Ascending aorta (tissue), 2 donors: ENCODE results near the gene COQ7. TPM values are rescaled to one million over a fixed set of nuclear protein-coding genes. Genes with fewer than 3 reads are reported as not detected.

Experiments used
- DNase-seq, 2 donors: peaks; one replicate each; pipeline ENCODE4 v3.0.0-alpha.2; 2019; ENCODE audit warnings: low spot score in 2 of 2
- H3K27ac ChIP-seq, 2 donors: fragments of 200-600 bp; sonication (generic); one replicate each; pipeline ENCODE4 v1.5.1; 2016 to 2017; ENCODE audit warnings: mild to moderate bottlenecking in 1 of 2
- H3K27me3 ChIP-seq: fragments of 200-600 bp; sonication (generic); one replicate; pipeline ENCODE4 v1.5.1; 2017
- H3K36me3 ChIP-seq, 2 donors: fragments of 200-600 bp; sonication (generic); one replicate each; pipeline ENCODE4 v1.5.1; 2016
- H3K4me1 ChIP-seq, 2 donors: fragments of 200-600 bp; sonication (generic); one replicate each; pipeline ENCODE4 v1.5.1; 2016 to 2017; ENCODE audit warnings: mild to moderate bottlenecking in 1 of 2
- H3K4me3 ChIP-seq, 2 donors: fragments of 200-600 bp; sonication (generic); one replicate each; pipeline ENCODE4 v1.5.1; 2016 to 2017; ENCODE audit warnings: mild to moderate bottlenecking in 1 of 2
- H3K9me3 ChIP-seq, 2 donors: fragments of 200-600 bp; sonication (generic); one replicate each; pipeline ENCODE4 v1.5.1; 2016
- CTCF ChIP-seq, 3 experiments: fragments of 200-600 bp in 2 of 3; fragments of 450-650 bp in 1 of 3; sonication (generic) in 2 of 3; IDR thresholded peaks; one replicate each; pipeline ENCODE4 v1.5.1; 2016 to 2019; ENCODE audit warnings: antibody characterized with exemption in 3 of 3, mild to moderate bottlenecking in 1 of 3, moderate library complexity in 1 of 3
- intact Hi-C: fragments of 100-400 bp; cut with DNase I; formaldehyde crosslinking; loops from one replicate; pipeline ENCODE4 v1.15.1; 2023
- total RNA-seq: library from RNA; depleted of rRNA; stranded (reverse); fragments of >200 nt; gene quantifications from one replicate; pipeline ENCODE4 v1.1.0, GENCODE V29; 2016

Gene COQ7
- total RNA-seq, 1 donor from 2014 or later, result 3.1 TPM

- H3K4me1 ChIP-seq, result no peaks in the 10 kb centered on the region
- intact Hi-C loops, result no loop called here
- no peak for TF ChIP-seq CTCF (IDR thresholded peaks at IDR 0.05)
- H3K27ac ChIP-seq, result no peak overlapping the region
- H3K27me3 ChIP-seq, result no peaks in the 10 kb centered on the region
- no peak for DNase-seq
- no peaks in the 10 kb centered on the region for H3K36me3 ChIP-seq
- no peaks in the 10 kb centered on the region for H3K9me3 ChIP-seq
- no peak overlapping the region for H3K4me3 ChIP-seq
Measured at GRCh38 chr16:19109288-19109664, 41.9 kb downstream of the COQ7 start.

DNA sequence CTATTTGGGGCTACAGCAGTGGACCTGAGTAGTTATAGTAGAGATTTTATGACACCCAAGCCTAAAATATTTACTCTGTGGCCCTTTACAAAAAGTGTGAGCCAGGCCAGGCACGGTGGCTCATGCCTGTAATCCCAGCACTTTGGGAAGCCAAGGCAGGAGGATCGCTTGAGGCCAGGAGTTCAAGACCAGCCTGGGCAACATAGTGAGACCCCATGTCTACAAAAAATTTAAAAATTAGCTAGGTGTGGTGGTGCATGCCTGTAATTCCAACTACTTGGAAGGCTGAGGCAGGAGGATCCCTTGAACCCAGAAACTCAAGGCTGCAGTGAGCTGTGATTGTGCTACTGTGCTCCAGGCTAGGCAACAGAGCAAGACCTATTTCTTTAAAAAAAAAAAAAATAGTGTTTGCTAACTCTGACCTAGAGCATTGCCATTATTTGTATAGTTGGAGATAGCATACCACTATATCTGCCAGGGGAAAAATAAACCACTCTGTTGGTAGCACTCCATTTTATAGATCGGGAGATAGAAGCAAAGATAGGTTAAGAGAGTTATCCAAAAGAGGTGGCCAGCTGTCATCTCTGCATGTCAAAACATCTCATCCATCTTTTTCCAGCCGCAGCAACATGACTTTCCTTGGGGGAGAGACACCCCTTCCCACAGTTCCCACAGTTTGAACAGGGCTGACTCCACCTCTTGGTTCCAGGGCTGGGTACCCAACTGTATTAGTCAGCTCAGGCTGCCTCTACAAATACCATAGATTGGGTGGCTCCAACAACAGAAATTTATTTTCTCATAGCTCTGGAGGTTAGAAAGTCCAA is 43.3 kb downstream of the COQ7 start:
- no peak for DNase-seq
- intact Hi-C loops, result no loop called here
- Histone ChIP-seq H3K27ac (no peak overlapping the region), H3K9me3 (no peaks in the 10 kb centered on the region), H3K36me3 (peaks cover 6 to 10% of the 10 kb centered on the region in 2 donors), H3K4me1 (peaks cover 9 to 11% of the 10 kb centered on the region in 2 donors), H3K4me3 (no peak overlapping the region), H3K27me3 (no peaks in the 10 kb centered on the region)
- TF ChIP-seq CTCF (IDR thresholded peaks at IDR 0.05), result no peak

- Histone ChIP-seq H3K27me3 (no peaks in the 10 kb centered on the region), H3K36me3 (peaks cover 9 to 17% of the 10 kb centered on the region in 2 donors), H3K4me1 (peaks cover 10 to 24% of the 10 kb centered on the region in 2 donors), H3K9me3 (no peaks in the 10 kb centered on the region), H3K27ac (peak overlapping the region in 1 of 2 donors; percentile 99), H3K4me3 (no peak overlapping the region)
- intact Hi-C loops, result no loop called here
- no peak for TF ChIP-seq CTCF (IDR thresholded peaks at IDR 0.05)
- DNase-seq, result no peak
Measured at GRCh38 chr16:19112099-19112407, 44.6 kb downstream of the COQ7 start.

DNA sequence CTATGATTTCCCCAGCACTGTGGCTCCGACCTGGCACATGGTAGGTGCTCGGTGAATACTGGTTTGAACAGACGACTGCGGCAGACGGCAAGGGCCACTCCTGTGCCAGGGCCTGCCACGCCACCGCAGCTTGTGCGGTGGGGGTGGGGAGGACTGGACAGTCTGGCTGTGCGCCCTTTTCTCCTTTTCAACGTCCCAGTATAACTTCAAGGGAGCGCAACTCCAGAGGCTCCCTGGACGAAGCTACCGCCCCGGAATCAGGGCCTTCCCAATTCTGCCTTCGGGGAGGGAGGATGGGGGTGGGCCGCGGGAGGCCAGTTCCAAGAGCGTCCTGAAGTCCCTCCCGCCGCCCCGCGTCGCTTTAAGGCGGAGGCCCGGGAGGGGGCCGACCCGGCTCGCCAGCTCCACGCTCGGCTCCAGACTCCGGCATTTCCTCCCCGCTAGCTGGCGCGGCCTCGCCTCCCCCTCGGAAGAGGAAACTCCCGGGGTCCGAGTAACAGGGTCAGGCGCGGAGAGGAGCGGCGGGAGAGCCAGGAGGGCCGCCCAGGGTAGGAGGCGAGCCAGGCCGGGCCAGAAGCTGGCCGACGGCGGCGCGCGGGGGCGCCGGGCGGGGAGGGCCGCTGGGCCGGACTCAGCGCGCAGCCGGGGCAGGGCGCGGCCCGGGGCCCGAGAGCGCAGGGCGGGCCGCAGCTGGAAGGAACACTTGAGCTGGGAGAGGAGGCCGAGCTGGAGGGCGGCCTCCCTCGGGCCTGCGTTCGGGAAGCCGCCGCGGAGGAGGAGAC is 46.4 kb downstream of the COQ7 start, which contains the start of gene ITPRIPL2:
TSS of gene ITPRIPL2 (plus strand) at position 388 of the 782 bp plus-strand sequence. CDS start 498 bp downstream, outside the sequence.
- DNase-seq, result peak; percentile 54 to 94
- H3K4me3 ChIP-seq, result peak within 1 kb of the TSS; percentile 75 to 92
- H3K27ac ChIP-seq, result peak within 1 kb of the TSS; percentile 98 to 99
- peak in 1 of 3 experiments; percentile 16 for TF ChIP-seq CTCF (IDR thresholded peaks at IDR 0.05)
- H3K36me3 ChIP-seq, result peaks cover 9 to 22% of the 10 kb centered on the region in 2 donors
- intact Hi-C loops, result loop anchor here (1.0 kb wide), 2 partner anchors 27 to 46 kb away; partner anchors contain the start of gene COQ7
- H3K4me1 ChIP-seq, result peaks cover 12 to 38% of the 10 kb centered on the region in 2 donors
- H3K9me3 ChIP-seq, result no peaks in the 10 kb centered on the region
- no peaks in the 10 kb centered on the region for H3K27me3 ChIP-seq

DNA sequence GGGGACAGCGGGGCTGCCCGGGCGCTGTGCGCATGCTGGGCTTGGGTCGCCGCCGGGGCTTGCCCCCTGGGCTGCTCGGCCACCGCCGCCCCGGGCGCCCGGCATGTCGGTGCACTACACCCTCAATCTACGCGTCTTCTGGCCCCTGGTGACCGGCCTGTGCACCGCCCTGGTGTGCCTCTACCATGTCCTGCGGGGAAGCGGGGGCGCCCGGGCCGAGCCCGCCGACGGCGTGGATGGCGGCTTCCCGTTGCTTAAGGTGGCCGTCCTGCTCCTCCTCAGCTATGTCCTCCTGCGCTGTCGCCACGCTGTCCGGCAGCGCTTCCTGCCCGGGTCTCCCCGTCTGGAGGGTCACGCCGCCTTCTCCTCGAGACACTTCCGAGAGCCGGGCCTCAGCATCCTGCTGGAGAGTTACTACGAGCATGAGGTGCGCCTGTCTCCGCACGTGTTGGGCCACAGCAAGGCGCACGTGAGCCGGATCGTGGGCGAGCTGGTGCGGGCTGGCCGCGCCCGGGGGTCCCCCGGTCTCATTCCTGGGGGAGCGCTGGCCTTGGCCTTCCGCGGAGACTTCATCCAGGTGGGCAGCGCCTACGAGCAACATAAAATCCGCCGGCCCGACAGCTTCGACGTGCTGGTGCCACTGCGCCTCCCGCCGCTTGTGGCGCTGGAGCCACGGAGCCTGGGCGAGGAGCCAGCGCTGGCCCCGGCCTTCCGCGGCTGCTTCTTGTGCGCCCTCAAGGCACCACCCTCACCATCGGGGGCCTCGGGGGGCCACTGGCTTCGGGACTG is 47.1 kb downstream of the COQ7 start:
- peak; percentile 21 to 71 for DNase-seq
- no peaks in the 10 kb centered on the region for H3K27me3 ChIP-seq
- peaks cover 12 to 42% of the 10 kb centered on the region in 2 donors for H3K4me1 ChIP-seq
- H3K9me3 ChIP-seq, result no peaks in the 10 kb centered on the region
- intact Hi-C loops, result loop anchor here (5.0 kb wide), 1 partner anchor 312 kb away; the partner anchor contains the start of gene ARL6IP1
- H3K27ac ChIP-seq, result peak overlapping the region; percentile 98 to 99
- peak; percentile 2 to 46 (median 38) for TF ChIP-seq CTCF (IDR thresholded peaks at IDR 0.05)
- H3K4me3 ChIP-seq, result peak overlapping the region; percentile 75 to 92
- H3K36me3 ChIP-seq, result peaks cover 9 to 22% of the 10 kb centered on the region in 2 donors
